ENCODE results near the gene CPNE4.
A peak's percentile ranks its signal among the peaks of the same experiment; 100 is the strongest.
"Not testable (repeated sequence)": the region's sequence is repeated elsewhere in the genome, so short reads cannot be mapped to it uniquely, and the experiment has no call there.

CPNE4 gene

GRCh38 chr3:132034486-132035464 is at the start of gene CPNE4:
CPNE4 (minus strand) TSS chr3:132035014.
- DNase-seq = peak; percentile 54

GRCh38 chr3:132083583-132084279 is 48.9 kb upstream of the CPNE4 start:
- no peak for DNase-seq

GRCh38 chr3:132083159-132083558 is 48.3 kb upstream of the CPNE4 start:
- no peak for DNase-seq

- DNase-seq = no peak
These were observed 44.3 kb upstream of the CPNE4 start for GRCh38 chr3:132079147-132079546.

GRCh38 chr3:132073771-132074170 is 39.0 kb upstream of the CPNE4 start:
- no peak for DNase-seq

- DNase-seq = no peak
These were observed 36.2 kb upstream of the CPNE4 start for GRCh38 chr3:132071043-132071442.

- no peak for DNase-seq
These were observed 29.3 kb upstream of the CPNE4 start for GRCh38 chr3:132064114-132064513.

GRCh38 chr3:132062535-132062934 is 27.7 kb upstream of the CPNE4 start:
- DNase-seq = no peak

GRCh38 chr3:132055872-132056271 is 21.1 kb upstream of the CPNE4 start:
- no peak for DNase-seq

GRCh38 chr3:132047209-132047608 is 12.4 kb upstream of the CPNE4 start:
- DNase-seq = no peak

GRCh38 chr3:132044874-132045273 is 10.1 kb upstream of the CPNE4 start:
- not testable (repeated sequence) for DNase-seq

GRCh38 chr3:132042681-132043080 is 7.9 kb upstream of the CPNE4 start:
- no peak for DNase-seq

- peak; percentile 4 for DNase-seq
These were observed 3.5 kb upstream of the CPNE4 start for GRCh38 chr3:132038198-132038825.

- no peak for DNase-seq
These were observed 2.8 kb upstream of the CPNE4 start for GRCh38 chr3:132037581-132037980.

- no peak for DNase-seq
These were observed 2.2 kb upstream of the CPNE4 start for GRCh38 chr3:132037056-132037455.

GRCh38 chr3:132034097-132034485 is 723 bp downstream of the CPNE4 start:
- DNase-seq = no peak

- DNase-seq = no peak
These were observed 1.3 kb downstream of the CPNE4 start for GRCh38 chr3:132033471-132033870.

GRCh38 chr3:132032959-132033358 is 1.9 kb downstream of the CPNE4 start:
- no peak for DNase-seq

GRCh38 chr3:132029182-132029902 is 5.5 kb downstream of the CPNE4 start:
- DNase-seq = peak; percentile 70

GRCh38 chr3:132022914-132023313 is 11.9 kb downstream of the CPNE4 start:
- no peak for DNase-seq

GRCh38 chr3:132020058-132020457 is 14.8 kb downstream of the CPNE4 start:
- DNase-seq = no peak

GRCh38 chr3:132017137-132017536 is 17.7 kb downstream of the CPNE4 start:
- no peak for DNase-seq

All from NCI-H748 treated with DMSO at 0.1 percent for 48 hours (cell line).